Measurements from ENCODE around the gene PRICKLE1.

DNA sequence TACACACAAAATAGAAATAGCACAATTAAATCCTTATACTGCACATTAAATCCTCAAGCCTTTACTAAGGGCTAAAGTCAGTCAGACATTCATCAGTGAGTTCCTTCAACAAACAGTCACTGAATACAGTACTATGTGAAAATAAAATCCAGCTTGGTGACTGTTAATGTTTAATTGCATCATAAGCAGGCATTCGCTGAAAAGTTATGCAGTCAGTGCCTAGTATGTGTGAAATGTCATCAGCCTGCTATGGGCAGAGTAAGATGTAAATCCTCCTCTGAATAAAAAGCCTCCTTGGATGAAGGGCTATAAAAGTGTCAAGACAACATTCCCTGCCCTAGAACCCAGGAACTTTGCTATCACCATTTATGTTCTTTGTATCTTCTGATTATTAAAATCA lies 116.4 kb downstream of the PRICKLE1 start:
- TF ChIP-seq MYC (IDR thresholded peaks at IDR 0.05; ENCODE audit: low read depth, low read length) (no peak), POLR2A (IDR thresholded peaks at IDR 0.05; ENCODE audit: extremely low read depth, insufficient read length) (no peak)
- TF ChIP-seq, protein P1, sequence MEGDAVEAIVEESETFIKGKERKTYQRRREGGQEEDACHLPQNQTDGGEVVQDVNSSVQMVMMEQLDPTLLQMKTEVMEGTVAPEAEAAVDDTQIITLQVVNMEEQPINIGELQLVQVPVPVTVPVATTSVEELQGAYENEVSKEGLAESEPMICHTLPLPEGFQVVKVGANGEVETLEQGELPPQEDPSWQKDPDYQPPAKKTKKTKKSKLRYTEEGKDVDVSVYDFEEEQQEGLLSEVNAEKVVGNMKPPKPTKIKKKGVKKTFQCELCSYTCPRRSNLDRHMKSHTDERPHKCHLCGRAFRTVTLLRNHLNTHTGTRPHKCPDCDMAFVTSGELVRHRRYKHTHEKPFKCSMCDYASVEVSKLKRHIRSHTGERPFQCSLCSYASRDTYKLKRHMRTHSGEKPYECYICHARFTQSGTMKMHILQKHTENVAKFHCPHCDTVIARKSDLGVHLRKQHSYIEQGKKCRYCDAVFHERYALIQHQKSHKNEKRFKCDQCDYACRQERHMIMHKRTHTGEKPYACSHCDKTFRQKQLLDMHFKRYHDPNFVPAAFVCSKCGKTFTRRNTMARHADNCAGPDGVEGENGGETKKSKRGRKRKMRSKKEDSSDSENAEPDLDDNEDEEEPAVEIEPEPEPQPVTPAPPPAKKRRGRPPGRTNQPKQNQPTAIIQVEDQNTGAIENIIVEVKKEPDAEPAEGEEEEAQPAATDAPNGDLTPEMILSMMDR (IDR thresholded peaks at IDR 0.05; ENCODE audit: low read depth, low read length): no peak

Measured in NB4 (cell line).